Neural cell (in vitro differentiated cells): ENCODE measurements around the gene ENHO.

Experiments used
- EP300 ChIP-seq: fragments of 450-650 bp; conservative IDR thresholded peaks from 2 replicates; pipeline ENCODE4 v1.6.1; 2014; ENCODE audit warnings: antibody characterized with exemption, mild to moderate bottlenecking, moderate library complexity; ENCODE audit not compliant: poor library complexity, severe bottlenecking
- EZH2 ChIP-seq: fragments of 200-600, 300-800 bp; shearing (Covaris generic), sonication (generic); IDR thresholded peaks from 2 replicates; pipeline ENCODE4 v1.6.1; 2014; ENCODE audit warnings: antibody characterized with exemption, low read length, borderline replicate concordance, mild to moderate bottlenecking; ENCODE audit not compliant: insufficient read depth, poor library complexity, severe bottlenecking
- MXI1 ChIP-seq: fragments of 450-650 bp; conservative IDR thresholded peaks from 2 replicates; pipeline ENCODE4 v1.6.1; 2014; ENCODE audit warnings: antibody characterized with exemption, mild to moderate bottlenecking; ENCODE audit not compliant: poor library complexity, severe bottlenecking
- POLR2AphosphoS5 ChIP-seq: IDR thresholded peaks from 2 replicates; pipeline ENCODE4 v1.6.1; 2012
- RAD21 ChIP-seq: fragments of 450-650 bp; conservative IDR thresholded peaks from 2 replicates; pipeline ENCODE4 v1.6.1; 2014; ENCODE audit warnings: antibody characterized with exemption, mild to moderate bottlenecking, moderate library complexity
- SMC3 ChIP-seq: fragments of 450-650 bp; conservative IDR thresholded peaks from 2 replicates; pipeline ENCODE4 v1.6.1; 2014; ENCODE audit warnings: antibody characterized with exemption, mild to moderate bottlenecking, moderate library complexity; ENCODE audit not compliant: poor library complexity
- TAF1 ChIP-seq: IDR thresholded peaks from 2 replicates; pipeline ENCODE4 v1.6.1; 2012; ENCODE audit warnings: low read depth
- TF ChIP-seq, protein P1 (sequence below): fragments of 450-650 bp; IDR thresholded peaks from 2 replicates; pipeline ENCODE4 v1.5.1; 2014; ENCODE audit warnings: antibody characterized with exemption, mild to moderate bottlenecking, moderate library complexity; ENCODE audit not compliant: poor library complexity, severe bottlenecking
- TF ChIP-seq, protein P2 (sequence below): IDR thresholded peaks from 2 replicates; pipeline ENCODE4 v1.6.1; 2012; ENCODE audit warnings: borderline replicate concordance

GRCh38 chr9:34570376-34570775 lies 47.6 kb upstream of the ENHO start:
- TF ChIP-seq, protein P1, sequence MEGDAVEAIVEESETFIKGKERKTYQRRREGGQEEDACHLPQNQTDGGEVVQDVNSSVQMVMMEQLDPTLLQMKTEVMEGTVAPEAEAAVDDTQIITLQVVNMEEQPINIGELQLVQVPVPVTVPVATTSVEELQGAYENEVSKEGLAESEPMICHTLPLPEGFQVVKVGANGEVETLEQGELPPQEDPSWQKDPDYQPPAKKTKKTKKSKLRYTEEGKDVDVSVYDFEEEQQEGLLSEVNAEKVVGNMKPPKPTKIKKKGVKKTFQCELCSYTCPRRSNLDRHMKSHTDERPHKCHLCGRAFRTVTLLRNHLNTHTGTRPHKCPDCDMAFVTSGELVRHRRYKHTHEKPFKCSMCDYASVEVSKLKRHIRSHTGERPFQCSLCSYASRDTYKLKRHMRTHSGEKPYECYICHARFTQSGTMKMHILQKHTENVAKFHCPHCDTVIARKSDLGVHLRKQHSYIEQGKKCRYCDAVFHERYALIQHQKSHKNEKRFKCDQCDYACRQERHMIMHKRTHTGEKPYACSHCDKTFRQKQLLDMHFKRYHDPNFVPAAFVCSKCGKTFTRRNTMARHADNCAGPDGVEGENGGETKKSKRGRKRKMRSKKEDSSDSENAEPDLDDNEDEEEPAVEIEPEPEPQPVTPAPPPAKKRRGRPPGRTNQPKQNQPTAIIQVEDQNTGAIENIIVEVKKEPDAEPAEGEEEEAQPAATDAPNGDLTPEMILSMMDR, result no peak
- TF ChIP-seq MXI1 (no peak), EP300 (no peak), TAF1 (no peak), RAD21 (no peak), EZH2 (no peak), SMC3 (no peak), POLR2AphosphoS5 (no peak)
- TF ChIP-seq, protein P2, sequence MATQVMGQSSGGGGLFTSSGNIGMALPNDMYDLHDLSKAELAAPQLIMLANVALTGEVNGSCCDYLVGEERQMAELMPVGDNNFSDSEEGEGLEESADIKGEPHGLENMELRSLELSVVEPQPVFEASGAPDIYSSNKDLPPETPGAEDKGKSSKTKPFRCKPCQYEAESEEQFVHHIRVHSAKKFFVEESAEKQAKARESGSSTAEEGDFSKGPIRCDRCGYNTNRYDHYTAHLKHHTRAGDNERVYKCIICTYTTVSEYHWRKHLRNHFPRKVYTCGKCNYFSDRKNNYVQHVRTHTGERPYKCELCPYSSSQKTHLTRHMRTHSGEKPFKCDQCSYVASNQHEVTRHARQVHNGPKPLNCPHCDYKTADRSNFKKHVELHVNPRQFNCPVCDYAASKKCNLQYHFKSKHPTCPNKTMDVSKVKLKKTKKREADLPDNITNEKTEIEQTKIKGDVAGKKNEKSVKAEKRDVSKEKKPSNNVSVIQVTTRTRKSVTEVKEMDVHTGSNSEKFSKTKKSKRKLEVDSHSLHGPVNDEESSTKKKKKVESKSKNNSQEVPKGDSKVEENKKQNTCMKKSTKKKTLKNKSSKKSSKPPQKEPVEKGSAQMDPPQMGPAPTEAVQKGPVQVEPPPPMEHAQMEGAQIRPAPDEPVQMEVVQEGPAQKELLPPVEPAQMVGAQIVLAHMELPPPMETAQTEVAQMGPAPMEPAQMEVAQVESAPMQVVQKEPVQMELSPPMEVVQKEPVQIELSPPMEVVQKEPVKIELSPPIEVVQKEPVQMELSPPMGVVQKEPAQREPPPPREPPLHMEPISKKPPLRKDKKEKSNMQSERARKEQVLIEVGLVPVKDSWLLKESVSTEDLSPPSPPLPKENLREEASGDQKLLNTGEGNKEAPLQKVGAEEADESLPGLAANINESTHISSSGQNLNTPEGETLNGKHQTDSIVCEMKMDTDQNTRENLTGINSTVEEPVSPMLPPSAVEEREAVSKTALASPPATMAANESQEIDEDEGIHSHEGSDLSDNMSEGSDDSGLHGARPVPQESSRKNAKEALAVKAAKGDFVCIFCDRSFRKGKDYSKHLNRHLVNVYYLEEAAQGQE, result no peak
